ENCODE results near the gene SLC24A4.

DNA sequence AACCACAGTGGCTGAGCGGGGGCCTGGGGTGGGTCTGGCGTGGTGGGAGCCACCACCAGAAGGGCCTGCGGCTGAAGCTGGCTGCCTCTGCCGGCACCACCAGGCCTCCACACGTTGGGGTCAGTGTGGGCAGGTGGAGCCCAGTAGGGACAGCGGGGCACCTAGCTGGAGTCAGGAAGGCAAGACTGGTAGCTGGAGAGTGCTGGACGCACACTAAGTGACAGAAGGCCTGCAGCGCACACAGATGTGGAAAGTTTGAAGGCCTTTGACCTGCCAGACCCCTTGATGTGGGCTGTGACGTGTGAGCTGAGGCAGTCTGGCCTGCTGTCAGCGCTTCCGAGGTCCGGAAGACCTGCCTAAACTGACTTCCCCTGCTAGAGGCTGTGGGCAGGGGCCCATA is 216.9 kb downstream of the SLC24A4 start:
- TF ChIP-seq, protein P1, sequence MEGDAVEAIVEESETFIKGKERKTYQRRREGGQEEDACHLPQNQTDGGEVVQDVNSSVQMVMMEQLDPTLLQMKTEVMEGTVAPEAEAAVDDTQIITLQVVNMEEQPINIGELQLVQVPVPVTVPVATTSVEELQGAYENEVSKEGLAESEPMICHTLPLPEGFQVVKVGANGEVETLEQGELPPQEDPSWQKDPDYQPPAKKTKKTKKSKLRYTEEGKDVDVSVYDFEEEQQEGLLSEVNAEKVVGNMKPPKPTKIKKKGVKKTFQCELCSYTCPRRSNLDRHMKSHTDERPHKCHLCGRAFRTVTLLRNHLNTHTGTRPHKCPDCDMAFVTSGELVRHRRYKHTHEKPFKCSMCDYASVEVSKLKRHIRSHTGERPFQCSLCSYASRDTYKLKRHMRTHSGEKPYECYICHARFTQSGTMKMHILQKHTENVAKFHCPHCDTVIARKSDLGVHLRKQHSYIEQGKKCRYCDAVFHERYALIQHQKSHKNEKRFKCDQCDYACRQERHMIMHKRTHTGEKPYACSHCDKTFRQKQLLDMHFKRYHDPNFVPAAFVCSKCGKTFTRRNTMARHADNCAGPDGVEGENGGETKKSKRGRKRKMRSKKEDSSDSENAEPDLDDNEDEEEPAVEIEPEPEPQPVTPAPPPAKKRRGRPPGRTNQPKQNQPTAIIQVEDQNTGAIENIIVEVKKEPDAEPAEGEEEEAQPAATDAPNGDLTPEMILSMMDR (IDR thresholded peaks at IDR 0.05; ENCODE audit: poor library complexity), result no peak
- TF ChIP-seq EZH2 (IDR thresholded peaks at IDR 0.05; ENCODE audit: borderline replicate concordance) (no peak), EZH2phosphoT487 (IDR thresholded peaks at IDR 0.05; ENCODE audit: low read depth, severe bottlenecking, unreplicated experiment) (no peak)

Measured in hepatocyte (in vitro differentiated cells).